Activated CD4-positive, alpha-beta memory T cell treated with anti-CD3 and anti-CD28 coated beads, Interleukin-2, amount 10 ng/mL, durations not matched to agents 7 days and 5 days (primary cell): ENCODE data around the gene RALGAPA1. TPM values are rescaled to one million over a fixed set of nuclear protein-coding genes. Genes with fewer than 3 reads are reported as not detected.
"Not testable (repeated sequence)": the region's sequence is repeated elsewhere in the genome, so short reads cannot be mapped to it uniquely, and the experiment has no call there.

Experiments
- CTCF ChIA-PET: fragments of 350-600 bp; sonication (Branson Sonifier 250); formaldehyde crosslinking; loops from one replicate; lab custom pipeline; 2021; ENCODE audit warnings: antibody characterized with exemption, inconsistent platforms; lab: Charles Lee
- POLR2A ChIA-PET: fragments of 350-600 bp; sonication (Branson Sonifier 250); formaldehyde crosslinking; loops from one replicate; lab custom pipeline; 2021; ENCODE audit warnings: antibody characterized with exemption; lab: Charles Lee
- DNase-seq: peaks from one replicate; pipeline ENCODE4 v3.0.0-alpha.2; 2020
- H3K27ac Mint-ChIP-seq: one replicate; pipeline ENCODE4 v1.8.0; 2021; ENCODE audit warnings: mild to moderate bottlenecking, mixed read lengths
- H3K27me3 Mint-ChIP-seq: one replicate; pipeline ENCODE4 v1.8.0; 2021; ENCODE audit warnings: mixed read lengths
- H3K36me3 Mint-ChIP-seq: one replicate; pipeline ENCODE4 v1.8.0; 2021; ENCODE audit warnings: low read depth, mixed read lengths
- H3K4me1 Mint-ChIP-seq: one replicate; pipeline ENCODE4 v1.8.0; 2021; ENCODE audit warnings: mixed read lengths
- H3K4me3 Mint-ChIP-seq: one replicate; pipeline ENCODE4 v1.8.0; 2021; ENCODE audit warnings: mild to moderate bottlenecking, mixed read lengths
- H3K9me3 Mint-ChIP-seq: one replicate; pipeline ENCODE4 v1.8.0; 2021; ENCODE audit warnings: mixed read lengths
- total RNA-seq, 2 experiments: library from RNA; stranded (reverse); gene quantifications; one replicate each; pipeline ENCODE4 v1.2.3, GENCODE V29; 2021

Gene RALGAPA1
- total RNA-seq, 2 experiments from 2014 or later: 29.0 to 32.8 TPM

DNA sequence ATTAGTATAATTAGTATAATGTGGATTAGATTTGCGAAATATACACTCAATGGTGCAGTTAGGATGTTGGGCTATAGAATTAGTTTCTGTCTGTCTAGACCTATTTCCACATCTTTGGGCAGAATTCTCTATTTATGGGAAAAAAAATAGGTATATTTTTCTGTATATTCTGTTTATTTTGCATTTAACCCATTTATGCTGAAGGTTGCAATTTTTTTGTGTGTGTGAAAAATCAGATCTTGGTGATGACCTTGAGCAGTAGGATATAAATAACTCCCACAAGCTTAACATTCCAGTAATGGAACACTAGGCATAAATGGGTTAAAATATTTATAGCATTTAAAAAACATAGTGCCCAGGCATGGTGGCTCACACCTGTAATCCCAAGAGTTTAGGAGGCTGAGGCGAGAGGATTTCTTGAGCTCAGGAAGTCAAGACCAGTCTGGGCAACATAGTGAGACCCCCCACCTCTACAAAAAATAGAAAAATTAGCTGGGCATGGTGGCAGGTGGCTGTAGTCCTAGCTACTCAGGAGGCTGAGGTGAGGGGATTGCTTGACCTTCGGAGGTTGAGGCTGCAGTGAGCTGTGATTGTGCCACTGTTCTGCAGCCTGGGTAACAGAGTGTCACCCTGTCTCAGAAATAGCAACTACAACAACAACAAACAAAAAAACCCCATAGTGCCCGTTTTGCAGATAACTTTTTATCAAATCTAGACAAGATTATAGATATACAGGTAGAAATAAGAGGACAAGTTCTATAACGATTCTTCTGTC is 26.3 kb upstream of the RALGAPA1 start:
- no peak for DNase-seq
- Mint-ChIP-seq H3K27me3 (no peaks in the 10 kb centered on the region), H3K4me3 (no peak overlapping the region), H3K4me1 (no peaks in the 10 kb centered on the region), H3K9me3 (peaks cover 6% of the 10 kb centered on the region), H3K36me3 (peaks cover 49% of the 10 kb centered on the region), H3K27ac (no peak overlapping the region)
- CTCF ChIA-PET: interaction anchor here (1.5 to 2.3 kb wide), 2 partner anchors 13 to 21 kb away, joined by 3 to 10 read pairs; no protein-coding TSS in a partner anchor
- POLR2A ChIA-PET: interaction anchor here (2.0 kb wide), 1 partner anchor 9 kb away, joined by 10 read pairs; the partner anchor contains the start of gene BRMS1L

DNA sequence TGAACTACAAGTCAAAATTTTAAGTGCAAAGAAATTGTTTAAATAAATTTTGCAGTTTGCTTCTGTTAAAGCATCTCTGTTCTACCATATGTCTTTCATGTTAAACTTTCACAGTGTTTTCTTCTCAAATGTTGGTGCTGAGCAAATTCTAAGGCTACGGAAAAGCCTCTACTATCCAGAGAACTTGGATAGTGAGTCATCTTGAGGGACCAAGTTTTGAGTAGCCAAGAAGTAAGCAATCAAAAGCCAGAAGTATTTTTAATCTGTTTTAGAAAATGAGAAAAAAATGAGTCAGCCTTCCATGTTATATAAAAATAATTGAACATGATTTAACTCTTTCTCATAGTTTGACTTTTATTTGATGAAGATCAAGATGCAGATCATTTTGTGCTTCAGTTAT is 20.4 kb upstream of the RALGAPA1 start:
- ChIA-PET POLR2A (no interaction called here), CTCF (no interaction called here)
- no peak for DNase-seq

DNA sequence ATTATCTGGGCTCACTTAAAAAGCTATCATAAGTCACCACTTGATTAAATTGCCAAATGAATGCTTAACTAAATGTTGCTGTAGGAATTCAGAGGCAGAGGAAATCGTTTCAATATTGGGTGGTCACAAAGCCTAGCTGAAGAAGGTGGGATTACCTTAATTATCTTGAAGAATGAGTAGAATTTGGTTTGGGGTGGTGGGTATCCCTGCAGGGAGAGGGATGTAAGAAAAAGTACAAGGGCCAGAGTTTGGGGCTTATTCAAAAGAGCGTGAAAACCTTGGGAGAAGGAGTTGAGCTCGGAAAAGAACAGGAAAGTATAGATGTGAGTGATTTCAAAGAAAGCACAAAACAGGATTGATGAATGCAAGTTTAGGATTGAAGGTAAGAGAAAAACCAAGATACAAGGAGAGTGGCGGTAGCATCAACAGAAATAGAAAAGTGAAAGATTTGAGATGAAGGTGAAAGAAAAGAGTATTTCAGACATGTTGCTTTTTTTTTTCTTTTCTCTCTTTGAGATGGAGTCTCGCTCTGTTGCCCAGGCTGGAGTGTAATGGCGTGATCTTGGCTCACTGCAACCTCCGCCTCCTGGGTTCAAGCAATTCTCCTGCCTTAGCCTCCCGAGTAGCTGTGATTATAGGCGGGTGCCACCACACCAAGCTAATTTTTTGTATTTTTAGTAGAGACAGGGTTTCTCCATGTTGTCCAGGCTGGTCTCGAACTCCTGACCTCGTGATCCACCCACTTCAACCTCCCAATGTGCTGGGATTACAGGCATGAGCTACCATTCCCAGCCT is 18.8 kb upstream of the RALGAPA1 start:
- Mint-ChIP-seq H3K36me3 (peaks cover 6% of the 10 kb centered on the region), H3K9me3 (no peaks in the 10 kb centered on the region), H3K4me3 (peak overlapping the region; percentile 76), H3K4me1 (peaks cover 22% of the 10 kb centered on the region), H3K27ac (no peak overlapping the region), H3K27me3 (no peaks in the 10 kb centered on the region)
- CTCF ChIA-PET: interaction anchor here (0.6 to 3.2 kb wide), 6 partner anchors 10 to 1420 kb away, joined by 3 to 21 read pairs (median 4); partner anchors contain the start of gene RALGAPA1
- DNase-seq: no peak
- POLR2A ChIA-PET: no interaction called here

More for the DNA sequence above, 20.4 kb upstream of the RALGAPA1 start:
- no peaks in the 10 kb centered on the region for H3K9me3 Mint-ChIP-seq
- H3K36me3 Mint-ChIP-seq: peaks cover 9% of the 10 kb centered on the region
- H3K27ac Mint-ChIP-seq: no peak overlapping the region
- no peaks in the 10 kb centered on the region for H3K27me3 Mint-ChIP-seq
- H3K4me1 Mint-ChIP-seq: peaks cover 22% of the 10 kb centered on the region
- no peak overlapping the region for H3K4me3 Mint-ChIP-seq

DNA sequence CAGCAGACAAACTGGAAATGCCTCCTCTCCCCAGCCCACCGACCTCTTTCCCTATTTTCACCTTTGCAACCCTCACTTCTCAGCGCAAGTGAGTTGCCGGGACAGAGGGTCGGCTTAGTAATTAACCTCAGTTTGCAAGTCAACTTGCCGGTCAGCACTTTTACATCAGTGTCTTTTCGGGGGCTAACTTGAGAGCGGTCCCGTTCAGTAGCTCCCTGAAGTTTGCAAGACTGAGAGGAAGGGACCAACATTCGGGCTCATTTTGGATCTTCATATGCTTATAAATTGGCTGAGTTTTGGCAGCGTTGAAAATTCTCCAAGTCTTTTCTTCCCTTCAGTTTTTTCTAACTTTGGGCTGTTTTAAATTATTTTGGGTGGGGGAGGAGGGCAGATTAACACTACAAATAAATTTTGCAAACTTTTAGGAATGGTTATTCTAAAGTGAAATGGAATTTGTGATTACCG is 17.9 kb upstream of the RALGAPA1 start:
- CTCF ChIA-PET: interaction anchor here (1.5 to 3.2 kb wide), 3 partner anchors 10 to 388 kb away, joined by 3 to 21 read pairs (median 19); no protein-coding TSS in a partner anchor
- POLR2A ChIA-PET: interaction anchor here (0.6 to 2.1 kb wide), 6 partner anchors 8 to 493 kb away, joined by 3 to 10 read pairs (median 5); partner anchors contain the start of genes MBIP and RALGAPA1
- peak overlapping the region; percentile 76 for H3K4me3 Mint-ChIP-seq
- peaks cover 24% of the 10 kb centered on the region for H3K4me1 Mint-ChIP-seq
- H3K27me3 Mint-ChIP-seq: peaks cover 3% of the 10 kb centered on the region
- no peak for DNase-seq
- no peaks in the 10 kb centered on the region for H3K9me3 Mint-ChIP-seq
- H3K27ac Mint-ChIP-seq: peak overlapping the region; percentile 53
- peaks cover 6% of the 10 kb centered on the region for H3K36me3 Mint-ChIP-seq

DNA sequence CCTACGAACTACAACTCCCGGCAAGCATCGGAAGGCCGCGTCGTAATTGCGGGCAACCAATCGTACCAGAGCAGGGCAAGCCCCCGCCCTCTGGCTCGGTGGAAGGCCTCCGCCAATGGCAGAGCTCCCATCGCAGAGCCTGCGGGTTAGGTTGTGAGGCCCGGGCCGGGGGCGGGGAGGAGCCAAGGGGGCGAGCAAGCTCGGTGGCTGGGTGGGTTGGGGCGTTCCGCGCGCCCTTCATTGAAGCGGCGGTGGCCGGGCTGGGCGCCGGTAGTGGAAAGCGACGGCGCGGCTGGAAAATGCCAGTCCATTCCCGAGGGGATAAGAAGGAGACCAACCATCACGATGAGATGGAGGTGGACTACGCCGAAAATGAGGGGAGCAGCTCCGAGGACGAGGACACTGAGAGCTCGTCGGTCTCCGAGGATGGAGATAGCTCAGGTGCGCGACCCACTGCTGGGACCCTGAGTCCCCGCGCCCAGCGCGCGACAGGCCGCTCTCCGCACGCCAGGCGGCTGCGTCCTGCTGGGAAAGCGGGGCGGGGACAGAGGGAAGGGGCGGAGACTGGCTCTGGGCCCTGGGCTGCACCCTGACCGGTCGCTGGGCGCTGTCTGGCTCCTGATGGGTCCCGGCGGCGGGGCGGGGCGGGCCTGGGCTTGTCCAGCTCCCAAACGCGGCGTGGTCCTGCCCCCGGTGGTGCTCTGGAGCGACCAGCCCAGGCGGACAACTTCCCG is 17.3 kb upstream of the RALGAPA1 start, which contains the start of gene BRMS1L:
Gene BRMS1L, plus strand, starts transcription at position 121 of the 734 bp plus-strand sequence. Its CDS starts 179 bp downstream, at position 300.
- H3K27ac Mint-ChIP-seq: peak within 1 kb of the TSS; percentile 54
- H3K9me3 Mint-ChIP-seq: no peaks in the 10 kb centered on the region
- ChIA-PET POLR2A (interaction anchor here (0.6 to 2.1 kb wide), 13 partner anchors 9 to 844 kb away, joined by 3 to 10 read pairs (median 3); partner anchors contain the start of genes FAM177A1, MBIP, PPP2R3C and RALGAPA1), CTCF (interaction anchor here (0.7 to 3.2 kb wide), 7 partner anchors 9 to 388 kb away, joined by 3 to 21 read pairs (median 5); partner anchors contain the start of gene RALGAPA1)
- DNase-seq: peak; percentile 98
- peaks cover 28% of the 10 kb centered on the region for H3K4me1 Mint-ChIP-seq
- H3K4me3 Mint-ChIP-seq: peak within 1 kb of the TSS; percentile 76
- H3K36me3 Mint-ChIP-seq: peaks cover 4% of the 10 kb centered on the region
- peaks cover 3% of the 10 kb centered on the region for H3K27me3 Mint-ChIP-seq

DNA sequence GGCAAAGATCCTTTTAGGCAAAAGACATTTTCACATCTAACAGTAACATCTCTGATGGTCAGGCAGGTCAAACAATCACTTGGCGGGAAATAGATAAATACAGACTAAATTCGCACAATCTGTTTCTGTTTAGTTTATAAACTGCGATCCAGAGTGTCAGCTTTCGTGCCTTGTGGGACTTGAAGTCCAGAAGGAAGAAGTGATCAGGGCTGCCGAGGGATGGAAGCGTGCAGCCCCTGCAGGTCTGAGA is 16.8 kb upstream of the RALGAPA1 start:
- ChIA-PET CTCF (interaction anchor here (0.8 to 3.2 kb wide), 6 partner anchors 9 to 387 kb away, joined by 3 to 21 read pairs (median 10); partner anchors contain the start of gene RALGAPA1), POLR2A (interaction anchor here (0.7 to 2.1 kb wide), 12 partner anchors 9 to 843 kb away, joined by 3 to 10 read pairs (median 4); partner anchors contain the start of genes FAM177A1, PPP2R3C, RALGAPA1 and SRP54)
- Mint-ChIP-seq H3K27me3 (peaks cover 3% of the 10 kb centered on the region), H3K9me3 (no peaks in the 10 kb centered on the region), H3K27ac (peak overlapping the region; percentile 54), H3K4me3 (peak overlapping the region; percentile 76), H3K4me1 (peaks cover 28% of the 10 kb centered on the region), H3K36me3 (peaks cover 3% of the 10 kb centered on the region)
- no peak for DNase-seq

DNA sequence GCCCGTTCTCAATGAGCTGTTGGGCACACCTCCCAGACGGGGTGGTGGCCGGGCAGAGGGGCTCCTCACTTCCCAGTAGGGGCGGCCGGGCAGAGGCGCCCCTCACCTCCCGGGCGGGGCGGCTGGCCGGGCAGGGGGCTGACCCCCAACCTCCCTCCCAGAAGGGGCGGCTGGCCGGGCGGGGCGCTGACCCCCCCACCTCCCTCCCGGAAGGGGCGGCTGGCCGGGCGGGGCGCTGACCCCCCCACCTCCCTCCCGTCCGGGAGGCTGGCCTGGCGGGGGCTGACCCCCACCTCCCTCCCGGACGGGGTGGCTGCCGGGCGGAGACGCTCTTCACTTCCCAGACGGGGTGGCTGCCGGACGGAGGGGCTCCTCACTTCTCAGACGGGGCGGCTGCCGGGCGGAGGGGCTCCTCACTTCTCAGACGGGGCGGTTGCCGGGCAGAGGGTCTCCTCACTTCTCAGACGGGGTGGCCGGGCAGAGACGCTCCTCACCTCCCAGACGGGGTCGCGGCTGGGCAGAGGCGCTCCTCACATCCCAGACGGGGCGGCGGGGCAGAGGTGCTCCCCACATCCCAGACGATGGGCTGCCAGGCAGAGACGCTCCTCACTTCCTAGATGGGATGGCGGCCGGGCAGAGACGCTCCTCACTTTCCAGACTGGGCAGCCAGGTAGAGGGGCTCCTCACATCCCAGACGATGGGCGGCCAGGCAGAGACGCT is 15.5 kb upstream of the RALGAPA1 start:
- H3K9me3 Mint-ChIP-seq, H3K36me3 Mint-ChIP-seq, H3K27ac Mint-ChIP-seq, H3K4me3 Mint-ChIP-seq, H3K27me3 Mint-ChIP-seq, DNase-seq, POLR2A ChIA-PET: not testable (repeated sequence)
- peaks cover 28% of the 10 kb centered on the region for H3K4me1 Mint-ChIP-seq
- CTCF ChIA-PET: interaction anchor here (1.8 to 3.2 kb wide), 3 partner anchors 7 to 15 kb away, joined by 15 to 21 read pairs (median 19); partner anchors contain the start of gene RALGAPA1

DNA sequence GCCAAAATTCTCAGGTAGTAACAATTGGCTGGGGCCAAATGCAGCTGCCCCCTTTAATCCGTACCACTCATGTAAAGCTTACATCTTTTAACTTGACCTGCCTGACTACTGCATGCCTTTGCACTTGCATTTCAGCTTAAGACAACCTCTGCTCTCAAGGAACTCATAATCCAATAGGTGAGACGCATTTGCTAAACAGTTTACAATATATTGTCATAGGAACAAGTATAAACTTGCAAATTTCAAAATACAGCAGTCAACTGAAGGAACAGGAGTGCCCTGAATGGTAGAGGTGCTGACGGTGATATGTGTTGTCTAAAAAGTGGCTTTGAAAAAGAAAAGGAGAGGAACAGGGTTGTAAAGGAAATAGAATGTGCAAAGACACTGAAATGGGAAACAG is 13.4 kb upstream of the RALGAPA1 start:
- no peak overlapping the region for H3K27ac Mint-ChIP-seq
- no peaks in the 10 kb centered on the region for H3K9me3 Mint-ChIP-seq
- H3K4me3 Mint-ChIP-seq: no peak overlapping the region
- POLR2A ChIA-PET: no interaction called here
- no peaks in the 10 kb centered on the region for H3K36me3 Mint-ChIP-seq
- CTCF ChIA-PET: interaction anchor here (0.6 to 2.0 kb wide), 10 partner anchors 12 to 453 kb away, joined by 3 to 10 read pairs (median 4); no protein-coding TSS in a partner anchor
- H3K4me1 Mint-ChIP-seq: peaks cover 21% of the 10 kb centered on the region
- DNase-seq: no peak
- H3K27me3 Mint-ChIP-seq: peaks cover 3% of the 10 kb centered on the region

DNA sequence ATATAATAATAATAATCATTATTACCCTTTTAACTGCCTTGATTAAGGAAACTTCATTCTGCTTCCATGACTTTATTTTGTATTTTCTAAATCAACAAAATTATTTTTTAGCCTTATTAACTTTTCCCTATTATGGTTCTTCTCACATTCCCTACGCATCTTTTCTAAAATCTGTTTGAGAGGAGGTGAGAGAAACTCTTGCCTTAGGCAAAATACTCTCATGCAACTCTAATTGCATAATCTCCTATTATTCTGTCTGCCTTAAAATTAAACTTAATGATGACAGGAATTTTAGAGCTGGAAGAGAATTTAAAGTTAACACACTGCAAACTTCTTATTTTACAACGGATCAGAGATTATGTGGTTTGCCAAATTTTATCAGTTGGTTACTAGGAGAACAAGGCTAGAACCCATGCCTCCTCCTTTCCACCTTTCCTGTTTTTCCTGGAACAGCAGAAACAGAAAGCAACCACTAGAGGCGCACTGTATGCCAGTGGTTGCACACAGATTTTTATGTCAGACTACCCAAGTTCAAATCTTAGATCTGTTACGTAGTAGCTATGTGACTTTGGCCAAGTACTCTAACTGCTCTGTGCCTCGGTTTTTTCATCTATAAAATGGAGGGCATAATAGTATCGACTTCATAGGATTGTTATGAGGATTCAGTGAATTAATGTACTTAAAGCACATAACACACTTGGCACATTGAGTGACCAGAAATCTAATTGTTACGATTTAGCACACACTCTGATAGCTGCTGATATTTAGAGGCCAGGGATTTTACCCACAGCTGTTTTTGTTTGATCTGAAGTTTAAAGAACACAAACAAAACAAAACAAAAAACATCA is 12.7 kb upstream of the RALGAPA1 start:
- Mint-ChIP-seq H3K4me3 (no peak overlapping the region), H3K4me1 (peaks cover 14% of the 10 kb centered on the region), H3K9me3 (no peaks in the 10 kb centered on the region), H3K36me3 (no peaks in the 10 kb centered on the region), H3K27me3 (peaks cover 3% of the 10 kb centered on the region), H3K27ac (no peak overlapping the region)
- ChIA-PET CTCF (interaction anchor here (0.6 to 4.8 kb wide), 11 partner anchors 12 to 130 kb away, joined by 3 to 23 read pairs (median 3); no protein-coding TSS in a partner anchor), POLR2A (no interaction called here)
- no peak for DNase-seq

DNA sequence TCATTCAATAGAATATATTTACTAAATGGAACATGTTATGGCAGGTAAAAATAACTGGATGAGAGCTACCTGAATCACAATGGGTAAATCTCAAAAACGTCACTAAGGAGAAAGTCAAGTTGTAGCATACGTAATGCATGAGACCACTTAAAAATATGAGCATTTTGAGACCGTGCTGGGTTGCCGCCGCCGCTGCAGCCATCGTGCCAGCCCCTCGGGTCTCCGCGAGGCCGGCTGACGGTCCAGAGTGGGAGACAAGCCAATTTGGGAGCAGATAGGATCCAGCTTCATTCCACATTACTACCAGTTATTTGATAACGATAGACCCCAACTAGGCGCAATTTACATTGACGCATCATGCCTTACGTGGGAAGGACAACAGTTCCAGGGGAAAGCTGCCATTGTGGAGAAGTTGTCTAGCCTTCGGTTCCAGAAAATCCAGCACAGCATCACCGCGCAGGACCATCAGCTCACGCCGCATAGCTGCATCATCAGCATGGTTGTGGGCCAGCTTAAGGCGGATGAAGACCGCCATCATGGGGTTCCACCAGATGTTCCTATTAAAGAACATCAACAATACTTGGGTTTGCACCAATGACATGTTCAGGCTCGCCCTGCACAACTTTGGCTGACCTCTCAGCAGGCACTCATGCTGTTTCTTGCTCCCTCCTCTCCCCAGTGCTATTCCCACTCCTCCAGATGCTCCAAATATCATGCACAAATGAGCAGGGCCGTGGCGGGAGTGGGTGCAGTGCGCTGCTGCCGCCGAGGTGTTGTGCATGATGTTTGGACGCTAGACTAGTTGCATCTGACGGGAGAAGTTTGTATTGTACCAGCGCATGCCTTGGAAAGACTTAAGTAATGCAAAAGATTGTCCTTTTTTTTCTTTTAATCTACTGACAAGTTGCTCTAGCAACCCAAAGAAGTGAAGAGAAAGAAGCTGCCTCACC is 10.8 kb upstream of the RALGAPA1 start:
- H3K4me3 Mint-ChIP-seq: no peak overlapping the region
- H3K27me3 Mint-ChIP-seq: peaks cover 5% of the 10 kb centered on the region
- H3K9me3 Mint-ChIP-seq: no peaks in the 10 kb centered on the region
- no peaks in the 10 kb centered on the region for H3K36me3 Mint-ChIP-seq
- POLR2A ChIA-PET: no interaction called here
- CTCF ChIA-PET: interaction anchor here (1.7 to 4.8 kb wide), 3 partner anchors 13 to 381 kb away, joined by 3 to 24 read pairs (median 23); no protein-coding TSS in a partner anchor
- H3K4me1 Mint-ChIP-seq: peaks cover 6% of the 10 kb centered on the region
- H3K27ac Mint-ChIP-seq: no peak overlapping the region
- no peak for DNase-seq
